Esophagus muscularis mucosa (tissue), 4 donors: Measurements from ENCODE around the gene ARMC9. TPM values are rescaled to one million over a fixed set of nuclear protein-coding genes. Genes with fewer than 3 reads are reported as not detected.
A peak's percentile ranks its signal among the peaks of the same experiment; 100 is the strongest.
"Not testable (repeated sequence)": the region's sequence is repeated elsewhere in the genome, so short reads cannot be mapped to it uniquely, and the experiment has no call there.

ENCODE experiments used
- DNase-seq: peaks from one replicate; pipeline ENCODE4 v3.0.0-alpha.2; 2017; ENCODE audit errors: extremely low spot score
- H3K27ac ChIP-seq, 4 donors: fragments of 200-600 bp; sonication (generic); replicated peaks in 1 of 4; 1 replicate in 3 of 4; 2 replicates in 1 of 4; pipeline ENCODE4 v1.5.1; 2016 to 2019; ENCODE audit warnings: mild to moderate bottlenecking in 1 of 4
- H3K27me3 ChIP-seq, 4 donors: fragments of 200-600 bp; sonication (generic); one replicate each; pipeline versions ENCODE4 v1.5.1 to v1.6.0; 2016 to 2019
- H3K36me3 ChIP-seq, 4 donors: fragments of 200-600 bp; sonication (generic); one replicate each; pipeline ENCODE4 v1.5.1; 2016 to 2019
- H3K4me1 ChIP-seq, 4 donors: fragments of 200-600 bp; sonication (generic); one replicate each; pipeline ENCODE4 v1.5.1; 2016 to 2019
- H3K4me3 ChIP-seq, 4 donors: fragments of 200-600 bp; sonication (generic); 1 replicate in 2 of 4; 2 replicates in 2 of 4; pipeline ENCODE4 v1.5.1; 2016 to 2019; ENCODE audit warnings: mild to moderate bottlenecking in 4 of 4, moderate library complexity in 1 of 4
- H3K9me3 ChIP-seq, 4 donors: fragments of 200-600 bp; sonication (generic); 1 replicate in 3 of 4; 2 replicates in 1 of 4; pipeline ENCODE4 v1.5.1; 2016 to 2019
- CTCF ChIP-seq, 3 experiments: fragments of 200-600 bp in 2 of 3; fragments of 450-650 bp in 1 of 3; sonication (generic) in 2 of 3; IDR thresholded peaks; one replicate each; pipeline ENCODE4 v1.5.1; 2017 to 2019; ENCODE audit warnings: antibody characterized with exemption in 3 of 3, mild to moderate bottlenecking in 2 of 3, moderate library complexity in 1 of 3
- EP300 ChIP-seq: sonication (generic); formaldehyde crosslinking; IDR thresholded peaks from one replicate; pipeline ENCODE4 v1.6.1; 2017; ENCODE audit warnings: antibody characterized with exemption
- POLR2A ChIP-seq: fragments of 450-650 bp; IDR thresholded peaks from one replicate; pipeline ENCODE4 v1.6.1; 2017; ENCODE audit warnings: antibody characterized with exemption, moderate library complexity, mild to moderate bottlenecking, low read depth
- POLR2AphosphoS5 ChIP-seq, 2 donors: sonication (generic); formaldehyde crosslinking; IDR thresholded peaks; one replicate each; pipeline ENCODE4 v1.6.1; 2017; ENCODE audit warnings: antibody characterized with exemption in 2 of 2
- WGBS: methylation state at CpG from one replicate; pipeline ENCODE4 v1.1.5; 2018; 5-methylcytosine and 5-hydroxymethylcytosine counted together
- intact Hi-C: fragments of 100-400 bp; cut with DNase I; formaldehyde crosslinking; loops from one replicate; pipeline ENCODE4 v1.15.1; 2023
- total RNA-seq, 4 donors: library from RNA; depleted of rRNA; stranded (reverse); fragments of >200 nt; gene quantifications; one replicate each; pipeline versions ENCODE4 v1.1.0 to v1.2.1, GENCODE V29; 2016

ARMC9 gene
- total RNA-seq, 4 donors from 2014 or later: 119 to 262 (median 152) TPM

DNA sequence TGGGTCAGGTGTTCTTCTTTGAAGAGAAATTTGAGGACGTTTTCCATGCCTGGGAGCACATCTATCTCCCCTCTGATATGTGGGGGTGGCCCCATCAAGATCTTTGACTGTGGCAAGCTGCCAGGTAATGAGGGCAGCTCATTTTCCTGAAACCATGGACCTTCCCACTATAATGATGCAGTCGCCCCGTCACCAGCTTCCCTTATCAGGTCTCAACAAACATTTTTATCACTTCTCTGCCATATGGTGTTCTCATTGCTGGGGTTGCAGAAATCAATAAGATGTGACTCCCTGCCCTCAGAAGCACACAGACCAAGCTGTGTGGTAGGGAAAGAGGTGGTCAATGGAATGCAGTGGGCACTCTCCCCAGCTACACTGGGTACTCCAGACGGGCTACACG lies 148.7 kb downstream of the ARMC9 start:
- no peak for TF ChIP-seq POLR2A
- TF ChIP-seq POLR2AphosphoS5 (IDR thresholded peaks at IDR 0.05): no peak
- no peak for TF ChIP-seq CTCF (IDR thresholded peaks at IDR 0.05)
- TF ChIP-seq EP300: no peak
- no peak for DNase-seq
- Histone ChIP-seq H3K4me3 (no peak overlapping the region), H3K4me1 (peaks cover 0 to 12% (median 10%) of the 10 kb centered on the region in 4 donors), H3K27ac (no peak overlapping the region), H3K9me3 (no peaks in the 10 kb centered on the region), H3K27me3 (no peaks in the 10 kb centered on the region), H3K36me3 (peaks cover 0 to 53% (median 22%) of the 10 kb centered on the region in 4 donors)
- intact Hi-C loops: no loop called here
- WGBS: 86% methylated on average over 5 of the region's 5 CpGs

GRCh38 chr2:231347638-231348037 lies 149.2 kb downstream of the ARMC9 start:
- Histone ChIP-seq H3K9me3 (no peaks in the 10 kb centered on the region), H3K36me3 (peaks cover 0 to 47% (median 19%) of the 10 kb centered on the region in 4 donors), H3K27ac (no peak overlapping the region), H3K4me1 (peaks cover 0 to 12% (median 10%) of the 10 kb centered on the region in 4 donors), H3K4me3 (no peak overlapping the region), H3K27me3 (no peaks in the 10 kb centered on the region)
- intact Hi-C loops: no loop called here
- TF ChIP-seq POLR2A (no peak), CTCF (IDR thresholded peaks at IDR 0.05) (no peak), POLR2AphosphoS5 (IDR thresholded peaks at IDR 0.05) (no peak), EP300 (no peak)
- DNase-seq: no peak
- WGBS: 93% methylated on average over 1 of the region's 1 CpG

- Histone ChIP-seq H3K36me3 (peaks cover 0 to 42% (median 18%) of the 10 kb centered on the region in 4 donors), H3K4me3 (no peak overlapping the region), H3K4me1 (peaks cover 0 to 12% (median 10%) of the 10 kb centered on the region in 4 donors), H3K9me3 (no peaks in the 10 kb centered on the region), H3K27me3 (no peaks in the 10 kb centered on the region), H3K27ac (no peak overlapping the region)
- 77% methylated on average over 2 of the region's 2 CpGs for WGBS
- no peak for DNase-seq
- TF ChIP-seq CTCF (IDR thresholded peaks at IDR 0.05): no peak
- TF ChIP-seq EP300: no peak
- no peak for TF ChIP-seq POLR2AphosphoS5 (IDR thresholded peaks at IDR 0.05)
- no peak for TF ChIP-seq POLR2A
- intact Hi-C loops: no loop called here
Observed at GRCh38 chr2:231348173-231348572, 149.7 kb downstream of the ARMC9 start.

GRCh38 chr2:231348704-231349373 lies 150.4 kb downstream of the ARMC9 start:
- intact Hi-C loops: no loop called here
- 37% methylated on average over 5 of the region's 5 CpGs for WGBS

GRCh38 chr2:231349374-231349735 lies 150.9 kb downstream of the ARMC9 start:
- not testable (repeated sequence) for H3K27ac ChIP-seq

More at GRCh38 chr2:231348704-231349373, 150.4 kb downstream of the ARMC9 start:
- peaks cover 0 to 12% (median 10%) of the 10 kb centered on the region in 4 donors for H3K4me1 ChIP-seq
- H3K36me3 ChIP-seq: peaks cover 0 to 41% (median 18%) of the 10 kb centered on the region in 4 donors
- DNase-seq: no peak
- no peak overlapping the region for H3K27ac ChIP-seq
- H3K9me3 ChIP-seq: no peaks in the 10 kb centered on the region
- H3K27me3 ChIP-seq: no peaks in the 10 kb centered on the region
- no peak overlapping the region for H3K4me3 ChIP-seq
- TF ChIP-seq POLR2AphosphoS5 (IDR thresholded peaks at IDR 0.05) (peak in 1 of 2 donors; percentile 28), POLR2A (no peak), CTCF (IDR thresholded peaks at IDR 0.05) (no peak), EP300 (no peak)

More at GRCh38 chr2:231349374-231349735, 150.9 kb downstream of the ARMC9 start:
- Histone ChIP-seq H3K4me1 (peaks cover 0 to 12% (median 10%) of the 10 kb centered on the region in 4 donors), H3K36me3 (peaks cover 0 to 41% (median 18%) of the 10 kb centered on the region in 4 donors)
- H3K9me3 ChIP-seq, intact Hi-C loops, H3K27me3 ChIP-seq, H3K4me3 ChIP-seq, DNase-seq: not testable (repeated sequence)
- whole genome bisulfite sequencing: 78% methylated on average over 10 of the region's 10 CpGs
